Measurements from ENCODE around the gene ANKRD11.
"Not testable (repeated sequence)": the region's sequence is repeated elsewhere in the genome, so short reads cannot be mapped to it uniquely, and the experiment has no call there.

The ANKRD11 gene

DNA sequence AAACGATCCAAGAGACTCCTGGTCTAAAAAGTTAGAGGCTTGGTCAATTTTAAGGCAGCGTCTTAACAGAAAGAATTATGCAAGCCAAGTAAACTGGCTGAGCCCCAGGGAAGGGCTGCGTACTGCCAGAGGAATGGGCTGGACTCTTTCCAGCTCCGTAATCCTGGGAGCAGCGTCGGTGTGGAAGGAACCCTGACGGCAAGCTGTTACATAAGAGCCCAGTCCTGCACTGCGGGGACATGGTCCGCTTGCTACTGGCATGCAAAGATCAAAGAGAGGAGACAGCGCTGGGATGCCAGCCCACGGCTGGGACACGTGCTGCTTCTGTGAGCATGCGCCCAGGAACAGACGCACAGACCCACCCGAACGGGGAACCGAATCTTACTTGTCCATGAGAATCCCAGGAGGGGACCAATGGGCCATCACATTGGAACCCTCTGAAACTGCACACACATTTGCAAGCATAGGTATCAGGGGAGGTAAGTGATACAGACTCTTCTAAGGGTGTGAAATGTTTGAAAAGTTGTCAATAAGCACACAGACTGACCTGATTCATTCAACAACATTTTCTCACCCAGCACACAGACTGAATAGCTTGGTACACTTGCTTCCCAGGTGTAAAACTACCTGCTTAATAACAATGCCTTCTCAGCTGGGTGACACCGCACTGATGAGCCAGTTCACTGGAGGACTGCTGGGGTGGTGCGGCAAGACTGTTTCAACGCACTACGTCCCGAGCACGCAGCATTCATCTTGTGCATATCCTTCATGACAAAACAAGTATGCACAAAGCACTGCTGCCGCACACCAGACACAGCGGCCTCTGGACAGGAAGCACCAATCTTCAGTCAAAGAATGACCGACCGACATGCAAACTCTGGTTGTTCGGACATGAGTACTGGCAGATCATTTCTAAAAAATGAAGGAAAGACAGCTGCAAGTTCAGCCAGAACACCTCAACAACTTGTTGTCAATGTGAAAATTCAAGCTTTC lies 94.9 kb downstream of the ANKRD11 start:
- peak overlapping the region; percentile 85 for H3K27ac ChIP-seq (ENCODE audit: low read depth, low read length)

DNA sequence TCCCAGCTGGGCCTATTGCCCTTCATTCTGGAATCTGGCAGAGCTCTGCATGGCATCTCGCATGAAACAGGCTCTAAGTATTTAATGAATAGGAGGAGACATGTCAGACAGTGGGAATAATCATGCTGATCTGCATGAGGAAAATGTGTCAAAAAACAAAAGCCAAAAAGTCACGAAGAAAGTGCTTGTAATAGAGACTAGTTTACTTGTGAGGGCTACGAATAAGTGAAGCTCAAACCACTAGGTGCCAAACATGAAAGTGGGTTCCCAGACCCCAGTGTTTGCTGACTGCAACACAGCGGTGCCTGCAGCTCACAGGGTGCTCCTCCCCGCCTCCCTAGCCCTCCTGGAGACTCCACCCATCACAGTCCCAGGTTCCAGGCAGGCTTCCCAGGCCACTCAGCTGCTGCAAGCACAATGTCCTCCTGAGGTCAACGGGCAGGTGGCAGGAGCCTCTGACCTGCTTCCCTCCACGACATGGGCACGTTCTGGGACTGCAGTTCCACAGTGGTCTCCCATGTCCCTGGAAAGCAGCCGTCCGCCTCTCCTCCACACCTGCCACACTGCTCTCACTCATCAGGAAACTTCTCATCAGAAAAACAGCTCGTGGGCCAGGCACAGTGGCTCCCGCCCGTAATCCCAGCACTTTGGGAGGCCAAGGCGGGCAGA lies 96.5 kb downstream of the ANKRD11 start:
- Histone ChIP-seq H3K4me3 (ENCODE audit: low read depth in 1 of 2, low read length in 2 of 2) (no peak overlapping the region), H3K4me1 (ENCODE audit: insufficient read depth, low read length) (peaks cover 54% of the 10 kb centered on the region), H3K36me3 (ENCODE audit: insufficient read depth, low read length) (no peaks in the 10 kb centered on the region), H3K9me3 (ENCODE audit: low read length) (no peaks in the 10 kb centered on the region), H3K27ac (ENCODE audit: low read depth, low read length) (peak overlapping the region; percentile 28), H3K9ac (ENCODE audit: low read length) (no peak overlapping the region), H3K27me3 (ENCODE audit: control insufficient read depth in 1 of 2, insufficient read depth in 2 of 2, low read length in 2 of 2) (no peaks in the 10 kb centered on the region)

More for the DNA sequence above, 94.9 kb downstream of the ANKRD11 start:
- Histone ChIP-seq H3K9me3 (ENCODE audit: low read length) (no peaks in the 10 kb centered on the region), H3K4me3 (ENCODE audit: low read depth in 1 of 2, low read length in 2 of 2) (peak overlapping the region in 1 of 2 donors; percentile 26), H3K36me3 (ENCODE audit: insufficient read depth, low read length) (no peaks in the 10 kb centered on the region), H3K4me1 (ENCODE audit: insufficient read depth, low read length) (peaks cover 57% of the 10 kb centered on the region), H3K9ac (ENCODE audit: low read length) (no peak overlapping the region), H3K27me3 (ENCODE audit: control insufficient read depth in 1 of 2, insufficient read depth in 2 of 2, low read length in 2 of 2) (no peaks in the 10 kb centered on the region)

DNA sequence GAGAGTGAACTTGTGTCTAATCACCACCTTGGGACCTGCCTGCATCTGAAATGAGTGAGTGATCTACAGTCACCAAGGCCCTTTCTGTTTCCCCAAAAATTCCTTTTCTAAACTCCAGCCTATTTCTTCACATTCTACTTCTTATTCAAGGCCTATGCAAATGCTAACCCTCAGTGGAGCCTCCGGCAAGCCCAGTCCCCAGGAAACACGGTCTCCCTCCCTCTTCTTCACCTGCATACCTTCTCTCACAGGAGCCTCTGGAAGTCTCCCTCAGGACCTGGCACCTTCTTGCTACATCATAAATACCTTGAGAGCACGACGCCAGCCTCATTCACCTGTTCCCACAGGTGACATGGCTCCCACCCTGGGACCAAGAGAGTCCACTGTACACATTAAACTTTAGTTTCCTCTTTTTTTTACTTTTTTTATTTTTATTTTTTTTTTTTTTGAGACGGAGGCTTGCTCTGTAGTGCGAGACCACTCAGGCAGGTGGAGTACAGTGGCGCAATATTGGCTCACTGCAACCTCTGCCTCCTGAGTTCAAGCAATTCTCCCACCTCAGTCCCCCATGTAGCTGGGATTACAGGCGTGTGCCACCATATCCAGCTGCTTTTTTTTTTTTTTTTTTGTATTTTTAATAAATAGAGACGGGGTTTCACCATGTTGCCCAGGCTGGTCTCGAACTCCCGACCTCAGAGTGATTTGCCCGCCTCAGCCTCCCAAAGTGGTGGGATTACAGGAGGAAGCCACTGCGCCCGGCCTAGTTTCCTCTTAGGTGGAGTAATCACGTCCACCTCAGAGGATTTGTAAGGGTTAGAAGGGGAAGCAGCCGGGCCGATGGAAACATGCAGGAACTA lies 97.3 kb downstream of the ANKRD11 start:
- H3K36me3 ChIP-seq (ENCODE audit: insufficient read depth, low read length): no peaks in the 10 kb centered on the region
- peak overlapping the region; percentile 28 for H3K27ac ChIP-seq (ENCODE audit: low read depth, low read length)
- no peak overlapping the region for H3K4me3 ChIP-seq (ENCODE audit: low read depth in 1 of 2, low read length in 2 of 2)
- H3K9ac ChIP-seq (ENCODE audit: low read length): no peak overlapping the region
- H3K4me1 ChIP-seq (ENCODE audit: insufficient read depth, low read length): peaks cover 59% of the 10 kb centered on the region
- H3K27me3 ChIP-seq (ENCODE audit: control insufficient read depth in 1 of 2, insufficient read depth in 2 of 2, low read length in 2 of 2): no peaks in the 10 kb centered on the region
- H3K9me3 ChIP-seq (ENCODE audit: low read length): no peaks in the 10 kb centered on the region

DNA sequence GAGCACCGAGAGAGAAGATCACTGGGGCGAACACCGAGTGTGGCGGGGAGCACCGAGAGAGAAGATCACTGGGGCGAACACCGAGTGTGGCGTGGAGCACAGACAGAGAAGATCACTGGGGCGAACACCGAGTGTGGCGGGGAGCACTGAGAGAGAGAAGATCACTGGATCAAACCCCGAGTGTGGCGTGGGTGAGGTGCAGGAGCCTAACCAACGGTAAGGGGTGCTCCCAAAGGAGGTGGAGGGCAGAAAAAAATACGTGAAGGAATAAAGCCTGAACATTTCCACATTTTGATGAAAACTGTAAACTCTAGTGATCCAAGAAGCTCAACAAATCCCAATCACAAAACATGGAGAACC lies 100.2 kb downstream of the ANKRD11 start:
- not testable (repeated sequence) for H3K27me3 ChIP-seq (ENCODE audit: control insufficient read depth in 1 of 2, insufficient read depth in 2 of 2, low read length in 2 of 2); H3K9me3 ChIP-seq (ENCODE audit: low read length); H3K4me3 ChIP-seq (ENCODE audit: low read depth in 1 of 2, low read length in 2 of 2); H3K9ac ChIP-seq (ENCODE audit: low read length); H3K27ac ChIP-seq (ENCODE audit: low read depth, low read length); H3K36me3 ChIP-seq (ENCODE audit: insufficient read depth, low read length)
- peaks cover 54% of the 10 kb centered on the region for H3K4me1 ChIP-seq (ENCODE audit: insufficient read depth, low read length)

DNA sequence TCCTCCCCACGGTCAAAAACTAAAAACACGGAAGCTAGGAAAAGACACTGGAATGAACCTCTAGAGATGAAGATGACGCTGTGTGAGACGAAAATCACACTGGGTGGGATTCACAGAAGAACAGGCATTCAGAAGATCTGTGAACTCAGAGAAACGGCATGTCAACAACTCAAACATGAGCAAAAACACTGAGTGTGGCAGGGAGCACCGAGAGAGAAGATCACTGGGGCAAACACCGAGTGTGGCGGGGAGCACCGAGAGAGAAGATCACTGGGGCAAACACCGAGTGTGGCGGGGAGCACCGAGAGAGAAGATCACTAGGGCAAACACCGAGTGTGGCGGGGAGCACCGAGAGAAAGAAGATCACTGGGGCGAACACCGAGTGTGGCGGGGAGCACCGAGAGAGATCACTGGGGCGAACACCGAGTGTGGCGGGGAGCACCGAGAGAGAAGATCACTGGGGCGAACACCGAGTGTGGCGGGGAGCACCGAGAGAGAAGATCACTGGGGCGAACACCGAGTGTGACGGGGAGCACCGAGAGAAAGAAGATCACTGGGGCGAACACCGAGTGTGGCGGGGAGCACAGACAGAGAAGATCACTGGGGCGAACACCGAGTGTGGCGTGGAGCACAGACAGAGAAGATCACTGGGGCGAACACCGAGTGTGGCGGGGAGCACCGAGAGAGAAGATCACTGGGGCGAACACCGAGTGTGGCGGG lies 100.7 kb downstream of the ANKRD11 start:
- not testable (repeated sequence) for H3K36me3 ChIP-seq (ENCODE audit: insufficient read depth, low read length); H3K27ac ChIP-seq (ENCODE audit: low read depth, low read length); H3K4me3 ChIP-seq (ENCODE audit: low read depth in 1 of 2, low read length in 2 of 2); H3K9me3 ChIP-seq (ENCODE audit: low read length); H3K27me3 ChIP-seq (ENCODE audit: control insufficient read depth in 1 of 2, insufficient read depth in 2 of 2, low read length in 2 of 2); H3K9ac ChIP-seq (ENCODE audit: low read length)
- H3K4me1 ChIP-seq (ENCODE audit: insufficient read depth, low read length): peaks cover 49% of the 10 kb centered on the region

DNA sequence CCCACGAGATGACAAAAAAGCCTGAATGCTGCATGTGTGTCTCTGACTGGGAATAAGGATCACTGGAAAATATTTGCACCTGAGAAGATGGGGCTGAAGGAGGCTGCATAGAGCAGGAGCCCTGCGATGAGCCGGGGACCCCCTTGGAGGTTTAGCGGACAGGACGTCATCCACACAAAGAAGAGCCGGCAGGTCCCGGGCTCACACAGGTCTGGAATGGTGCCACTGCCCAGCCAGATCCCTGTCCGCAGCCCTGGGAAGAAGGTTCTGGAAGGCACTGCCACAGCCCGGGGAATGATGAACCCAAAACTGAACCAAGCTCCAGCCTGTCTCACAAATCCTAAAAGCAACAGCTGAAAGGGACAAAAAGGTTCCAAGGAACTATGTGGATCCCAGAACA lies 101.8 kb downstream of the ANKRD11 start:
- Histone ChIP-seq H3K4me3 (ENCODE audit: low read depth in 1 of 2, low read length in 2 of 2) (no peak overlapping the region), H3K36me3 (ENCODE audit: insufficient read depth, low read length) (no peaks in the 10 kb centered on the region), H3K27me3 (ENCODE audit: control insufficient read depth in 1 of 2, insufficient read depth in 2 of 2, low read length in 2 of 2) (no peaks in the 10 kb centered on the region), H3K4me1 (ENCODE audit: insufficient read depth, low read length) (peaks cover 40% of the 10 kb centered on the region), H3K9ac (ENCODE audit: low read length) (no peak overlapping the region), H3K27ac (ENCODE audit: low read depth, low read length) (no peak overlapping the region), H3K9me3 (ENCODE audit: low read length) (no peaks in the 10 kb centered on the region)

DNA sequence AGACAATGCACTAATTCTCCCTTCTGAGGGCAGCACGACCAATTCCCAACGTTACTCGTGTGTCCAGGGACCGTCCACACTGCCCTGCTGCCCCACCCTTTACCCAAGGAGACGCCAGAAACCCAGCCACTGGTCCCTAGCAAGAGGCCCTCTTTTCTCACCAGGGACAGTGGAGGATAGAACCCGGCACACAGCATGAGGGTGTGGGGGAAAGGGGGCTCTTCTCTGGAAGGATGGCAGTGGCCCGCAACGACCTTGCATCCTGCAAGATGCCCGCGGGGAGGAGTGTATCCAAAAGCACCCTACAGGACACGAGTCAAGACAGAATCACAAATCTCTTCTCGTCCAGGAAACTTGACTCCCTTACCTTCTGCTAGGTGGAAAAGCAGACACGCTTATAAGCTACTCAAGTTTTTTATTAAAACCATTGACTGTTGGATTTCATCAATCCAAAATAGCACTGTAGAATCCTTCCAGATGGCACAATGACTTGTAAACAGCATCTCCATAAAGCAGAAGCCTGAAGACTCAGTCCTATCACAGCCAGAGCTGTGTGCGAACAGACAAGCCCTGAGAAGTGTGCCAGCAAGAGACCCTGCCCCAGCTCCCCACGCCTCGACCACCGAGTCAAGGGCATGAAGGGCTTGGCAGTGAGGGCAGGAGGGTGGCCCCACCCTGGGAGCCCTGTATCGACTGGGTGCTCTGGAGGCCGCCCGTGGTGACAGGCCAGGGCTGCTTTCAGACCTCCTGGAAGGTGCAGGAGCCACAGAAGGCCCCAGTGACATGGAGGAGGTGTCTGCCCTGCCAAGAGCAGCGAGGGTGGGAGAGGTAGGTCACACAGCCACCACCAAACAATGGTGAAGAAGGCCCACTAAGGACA lies 103.8 kb downstream of the ANKRD11 start:
- Histone ChIP-seq H3K27me3 (ENCODE audit: control insufficient read depth in 1 of 2, insufficient read depth in 2 of 2, low read length in 2 of 2) (no peaks in the 10 kb centered on the region), H3K9me3 (ENCODE audit: low read length) (no peaks in the 10 kb centered on the region), H3K4me1 (ENCODE audit: insufficient read depth, low read length) (peaks cover 41% of the 10 kb centered on the region), H3K36me3 (ENCODE audit: insufficient read depth, low read length) (no peaks in the 10 kb centered on the region), H3K9ac (ENCODE audit: low read length) (no peak overlapping the region), H3K27ac (ENCODE audit: low read depth, low read length) (no peak overlapping the region), H3K4me3 (ENCODE audit: low read depth in 1 of 2, low read length in 2 of 2) (no peak overlapping the region)

DNA sequence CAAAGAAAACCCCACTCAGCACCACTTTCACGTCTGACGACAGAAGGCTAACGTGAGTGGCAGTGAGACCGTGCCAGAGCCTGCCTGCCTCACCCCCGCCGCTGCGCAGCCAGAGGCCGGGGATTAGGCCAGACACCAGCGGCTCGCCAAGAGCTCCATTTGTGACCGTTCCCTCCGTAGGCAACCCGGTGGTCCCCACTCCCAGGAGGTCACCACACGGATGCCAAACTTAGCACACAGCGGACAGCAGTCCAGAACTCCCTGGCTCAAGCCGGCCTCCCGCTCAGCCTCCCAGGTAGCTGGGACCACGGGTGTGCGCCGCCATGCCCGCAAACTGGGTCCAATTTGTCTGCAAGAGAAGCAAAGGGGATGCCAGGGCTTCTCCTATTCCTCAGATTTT lies 104.6 kb downstream of the ANKRD11 start:
- H3K4me3 ChIP-seq (ENCODE audit: low read depth in 1 of 2, low read length in 2 of 2): no peak overlapping the region
- H3K36me3 ChIP-seq (ENCODE audit: insufficient read depth, low read length): no peaks in the 10 kb centered on the region
- no peaks in the 10 kb centered on the region for H3K9me3 ChIP-seq (ENCODE audit: low read length)
- no peak overlapping the region for H3K27ac ChIP-seq (ENCODE audit: low read depth, low read length)
- H3K9ac ChIP-seq (ENCODE audit: low read length): no peak overlapping the region
- H3K27me3 ChIP-seq (ENCODE audit: control insufficient read depth in 1 of 2, insufficient read depth in 2 of 2, low read length in 2 of 2): no peaks in the 10 kb centered on the region
- peaks cover 39% of the 10 kb centered on the region for H3K4me1 ChIP-seq (ENCODE audit: insufficient read depth, low read length)

DNA sequence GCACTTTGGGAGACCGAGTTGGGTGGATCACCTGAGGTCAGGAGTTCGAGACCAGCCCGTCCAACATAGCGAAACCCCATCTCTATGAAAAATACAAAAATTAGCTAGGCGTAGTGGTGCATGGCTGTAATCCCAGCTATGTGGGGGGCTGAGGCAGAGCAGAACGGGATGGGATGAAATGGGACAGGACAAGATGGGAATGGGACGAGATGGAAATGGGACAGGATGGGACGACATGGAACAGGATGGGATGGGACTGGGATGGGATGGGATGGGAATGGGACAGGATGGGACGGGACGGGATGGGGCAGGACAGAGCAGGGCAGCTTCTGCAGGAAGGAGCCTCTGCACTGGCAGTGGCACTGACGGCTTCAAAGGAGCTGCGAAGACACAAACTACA lies 106.1 kb downstream of the ANKRD11 start:
- no peak overlapping the region for H3K9ac ChIP-seq (ENCODE audit: low read length)
- H3K4me1 ChIP-seq (ENCODE audit: insufficient read depth, low read length): peaks cover 38% of the 10 kb centered on the region
- H3K27ac ChIP-seq (ENCODE audit: low read depth, low read length): no peak overlapping the region

More for the DNA sequence above, 106.1 kb downstream of the ANKRD11 start:
- no peaks in the 10 kb centered on the region for H3K9me3 ChIP-seq (ENCODE audit: low read length)
- H3K27me3 ChIP-seq (ENCODE audit: control insufficient read depth in 1 of 2, insufficient read depth in 2 of 2, low read length in 2 of 2): no peaks in the 10 kb centered on the region
- H3K36me3 ChIP-seq (ENCODE audit: insufficient read depth, low read length): no peaks in the 10 kb centered on the region
- no peak overlapping the region for H3K4me3 ChIP-seq (ENCODE audit: low read depth in 1 of 2, low read length in 2 of 2)

All from muscle layer of colon (tissue), 2 donors.